Tibial nerve (tissue), 4 donors: ENCODE results near the gene COG1. TPM values are rescaled to one million over a fixed set of nuclear protein-coding genes. Genes with fewer than 3 reads are reported as not detected.
"Not testable (repeated sequence)": the region's sequence is repeated elsewhere in the genome, so short reads cannot be mapped to it uniquely, and the experiment has no call there.

Experiments
- DNase-seq, 2 donors: peaks; one replicate each; pipeline ENCODE4 v3.0.0-alpha.2; 2019; ENCODE audit warnings: low spot score in 2 of 2
- H3K27ac ChIP-seq, 4 donors: fragments of 200-600 bp; sonication (generic) in 3 of 4; one replicate each; pipeline ENCODE4 v1.5.1; 2017 to 2019; ENCODE audit warnings: mild to moderate bottlenecking in 1 of 4
- H3K27me3 ChIP-seq, 2 donors: fragments of 200-600 bp; sonication (generic) in 1 of 2; one replicate each; pipeline versions ENCODE4 v1.5.1 to v1.6.0; 2017 to 2019
- H3K36me3 ChIP-seq, 3 donors: fragments of 200-600 bp; sonication (generic); one replicate each; pipeline ENCODE4 v1.5.1; 2018 to 2019
- H3K4me1 ChIP-seq, 4 donors: fragments of 200-600 bp; sonication (generic) in 3 of 4; one replicate each; pipeline ENCODE4 v1.5.1; 2017 to 2019
- H3K4me3 ChIP-seq, 4 donors: fragments of 200-600 bp; sonication (generic) in 3 of 4; one replicate each; pipeline ENCODE4 v1.5.1; 2017 to 2019; ENCODE audit warnings: mild to moderate bottlenecking in 1 of 4, moderate library complexity in 1 of 4
- H3K9me3 ChIP-seq, 4 donors: fragments of 200-600 bp; sonication (generic) in 3 of 4; one replicate each; pipeline ENCODE4 v1.5.1; 2017 to 2019
- EP300 ChIP-seq, 2 donors: sonication (generic); formaldehyde crosslinking; IDR thresholded peaks; one replicate each; pipeline ENCODE4 v1.6.1; 2017; ENCODE audit warnings: antibody characterized with exemption in 2 of 2, mild to moderate bottlenecking in 1 of 2
- POLR2A ChIP-seq, 2 donors: fragments of 450-650 bp; IDR thresholded peaks; one replicate each; pipeline ENCODE4 v1.6.1; 2017; ENCODE audit warnings: antibody characterized with exemption in 2 of 2, mild to moderate bottlenecking in 2 of 2, moderate library complexity in 2 of 2
- WGBS, 2 donors: methylation state at CpG; one replicate each; pipeline ENCODE4 v1.1.5; 2018; 5-methylcytosine and 5-hydroxymethylcytosine counted together
- total RNA-seq, 4 donors: library from RNA; depleted of rRNA; stranded (reverse); fragments of >200 nt; gene quantifications; one replicate each; pipeline ENCODE4 v1.1.0, GENCODE V29; 2016
- TF ChIP-seq, protein P1 (sequence below), 5 experiments: fragments of 200-600 bp in 3 of 5; fragments of 450-650 bp in 2 of 5; sonication (generic) in 3 of 5; IDR thresholded peaks; one replicate each; pipeline ENCODE4 v1.5.1; 2016 to 2019; ENCODE audit warnings: antibody characterized with exemption in 5 of 5, mild to moderate bottlenecking in 3 of 5, moderate library complexity in 2 of 5

COG1 gene, protein sequence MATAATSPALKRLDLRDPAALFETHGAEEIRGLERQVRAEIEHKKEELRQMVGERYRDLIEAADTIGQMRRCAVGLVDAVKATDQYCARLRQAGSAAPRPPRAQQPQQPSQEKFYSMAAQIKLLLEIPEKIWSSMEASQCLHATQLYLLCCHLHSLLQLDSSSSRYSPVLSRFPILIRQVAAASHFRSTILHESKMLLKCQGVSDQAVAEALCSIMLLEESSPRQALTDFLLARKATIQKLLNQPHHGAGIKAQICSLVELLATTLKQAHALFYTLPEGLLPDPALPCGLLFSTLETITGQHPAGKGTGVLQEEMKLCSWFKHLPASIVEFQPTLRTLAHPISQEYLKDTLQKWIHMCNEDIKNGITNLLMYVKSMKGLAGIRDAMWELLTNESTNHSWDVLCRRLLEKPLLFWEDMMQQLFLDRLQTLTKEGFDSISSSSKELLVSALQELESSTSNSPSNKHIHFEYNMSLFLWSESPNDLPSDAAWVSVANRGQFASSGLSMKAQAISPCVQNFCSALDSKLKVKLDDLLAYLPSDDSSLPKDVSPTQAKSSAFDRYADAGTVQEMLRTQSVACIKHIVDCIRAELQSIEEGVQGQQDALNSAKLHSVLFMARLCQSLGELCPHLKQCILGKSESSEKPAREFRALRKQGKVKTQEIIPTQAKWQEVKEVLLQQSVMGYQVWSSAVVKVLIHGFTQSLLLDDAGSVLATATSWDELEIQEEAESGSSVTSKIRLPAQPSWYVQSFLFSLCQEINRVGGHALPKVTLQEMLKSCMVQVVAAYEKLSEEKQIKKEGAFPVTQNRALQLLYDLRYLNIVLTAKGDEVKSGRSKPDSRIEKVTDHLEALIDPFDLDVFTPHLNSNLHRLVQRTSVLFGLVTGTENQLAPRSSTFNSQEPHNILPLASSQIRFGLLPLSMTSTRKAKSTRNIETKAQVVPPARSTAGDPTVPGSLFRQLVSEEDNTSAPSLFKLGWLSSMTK
- 10 to 100 TPM; 23.6 to 46.2 (median 28.6) TPM for total RNA-seq

DNA sequence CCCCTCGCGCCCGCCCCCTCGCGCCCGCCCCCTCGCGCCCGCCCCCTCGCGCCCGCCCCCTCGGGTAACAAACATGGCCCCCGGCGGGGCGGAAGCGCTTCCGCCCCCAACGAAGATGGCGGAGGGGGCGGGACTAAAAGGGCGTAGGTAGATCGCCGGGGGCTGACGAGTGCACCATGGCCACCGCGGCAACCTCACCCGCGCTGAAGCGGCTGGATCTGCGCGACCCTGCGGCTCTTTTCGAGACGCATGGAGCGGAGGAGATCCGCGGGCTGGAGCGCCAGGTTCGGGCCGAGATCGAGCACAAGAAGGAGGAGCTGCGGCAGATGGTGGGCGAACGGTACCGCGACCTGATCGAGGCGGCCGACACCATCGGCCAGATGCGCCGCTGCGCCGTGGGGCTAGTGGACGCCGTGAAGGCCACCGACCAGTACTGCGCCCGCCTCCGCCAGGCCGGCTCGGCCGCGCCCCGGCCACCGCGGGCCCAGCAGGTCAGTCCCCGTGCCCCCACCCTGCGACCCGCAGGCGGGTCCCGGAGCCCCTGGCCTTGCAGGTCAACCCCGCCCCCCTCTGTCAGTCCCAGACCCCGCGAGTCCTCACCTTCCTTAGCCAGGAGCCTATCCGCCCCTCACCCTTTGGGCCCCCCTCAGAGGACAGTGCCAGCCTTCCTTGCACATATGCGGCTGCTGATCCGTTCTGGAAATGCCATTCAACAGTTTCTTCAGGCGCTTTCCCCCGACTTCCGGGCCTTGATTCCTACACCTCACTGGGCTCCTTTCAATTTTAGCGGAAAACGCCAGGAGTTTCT is at the start of gene COG1:
TSS of gene COG1 (plus strand) at position 162 of the 808 bp plus-strand sequence. CDS start at position 177, 15 bp downstream.
- Histone ChIP-seq H3K4me1 (peaks cover 0 to 39% (median 14%) of the 10 kb centered on the region in 4 donors), H3K4me3 (peak within 1 kb of the TSS; percentile 83 to 100 (median 94)), H3K27ac (peak within 1 kb of the TSS; percentile 70 to 94 (median 86)), H3K36me3 (peaks cover 0 to 23% (median 8%) of the 10 kb centered on the region in 3 donors), H3K27me3 (no peaks in the 10 kb centered on the region), H3K9me3 (no peaks in the 10 kb centered on the region)
- peak; percentile 75 to 81 for DNase-seq
- TF ChIP-seq POLR2A (IDR thresholded peaks at IDR 0.05) (no peak), EP300 (IDR thresholded peaks at IDR 0.05) (peak in 1 of 2 donors; percentile 67)
- TF ChIP-seq, protein P1, sequence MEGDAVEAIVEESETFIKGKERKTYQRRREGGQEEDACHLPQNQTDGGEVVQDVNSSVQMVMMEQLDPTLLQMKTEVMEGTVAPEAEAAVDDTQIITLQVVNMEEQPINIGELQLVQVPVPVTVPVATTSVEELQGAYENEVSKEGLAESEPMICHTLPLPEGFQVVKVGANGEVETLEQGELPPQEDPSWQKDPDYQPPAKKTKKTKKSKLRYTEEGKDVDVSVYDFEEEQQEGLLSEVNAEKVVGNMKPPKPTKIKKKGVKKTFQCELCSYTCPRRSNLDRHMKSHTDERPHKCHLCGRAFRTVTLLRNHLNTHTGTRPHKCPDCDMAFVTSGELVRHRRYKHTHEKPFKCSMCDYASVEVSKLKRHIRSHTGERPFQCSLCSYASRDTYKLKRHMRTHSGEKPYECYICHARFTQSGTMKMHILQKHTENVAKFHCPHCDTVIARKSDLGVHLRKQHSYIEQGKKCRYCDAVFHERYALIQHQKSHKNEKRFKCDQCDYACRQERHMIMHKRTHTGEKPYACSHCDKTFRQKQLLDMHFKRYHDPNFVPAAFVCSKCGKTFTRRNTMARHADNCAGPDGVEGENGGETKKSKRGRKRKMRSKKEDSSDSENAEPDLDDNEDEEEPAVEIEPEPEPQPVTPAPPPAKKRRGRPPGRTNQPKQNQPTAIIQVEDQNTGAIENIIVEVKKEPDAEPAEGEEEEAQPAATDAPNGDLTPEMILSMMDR (IDR thresholded peaks at IDR 0.05): peak in 1 of 5 experiments; percentile 20
- WGBS, 2 donors: 1% methylated on average over 18 to 39 of the region's 84 CpGs

DNA sequence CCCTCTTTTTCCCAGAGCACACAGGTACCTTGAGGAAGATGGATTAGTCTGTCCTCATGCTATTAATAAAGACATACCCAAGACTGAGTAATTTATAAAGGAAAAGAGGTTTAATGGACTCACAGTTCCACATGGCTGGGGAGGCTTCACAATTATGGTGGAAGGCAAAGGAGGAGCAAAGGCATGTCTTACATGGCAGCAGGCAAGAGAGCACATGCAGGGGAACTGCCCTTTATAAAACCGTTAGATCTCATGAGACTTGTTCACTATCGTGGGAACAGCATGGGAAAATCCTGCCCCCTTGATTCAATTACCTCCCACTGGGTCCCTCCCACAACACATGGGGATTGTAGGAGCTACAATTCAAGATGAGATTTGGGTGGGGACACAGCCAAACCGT is 48.6 kb upstream of the COG1 start:
- DNase-seq: not testable (repeated sequence)
- WGBS, 2 donors: 71 to 80% methylated on average over 3 of the region's 3 CpGs

DNA sequence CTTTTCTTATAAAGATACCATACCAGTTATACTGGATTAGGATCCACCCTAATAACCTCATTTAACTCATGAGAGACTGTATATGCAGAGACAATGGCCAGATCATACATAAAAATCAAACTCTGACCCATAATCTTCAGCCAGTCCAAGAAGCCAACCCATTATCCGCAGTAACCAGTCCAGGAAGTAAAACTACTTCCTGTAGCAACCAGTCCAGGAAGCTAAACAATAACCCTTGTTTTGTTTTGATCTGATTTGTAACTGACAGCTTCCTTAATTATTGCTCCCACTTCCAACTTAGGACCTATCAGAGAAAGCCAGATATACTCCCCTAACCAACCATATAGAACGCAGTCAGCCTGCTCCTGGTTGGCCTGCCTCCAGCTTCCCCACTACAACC is 47.2 kb upstream of the COG1 start:
- H3K4me3 ChIP-seq: no peak overlapping the region
- peaks cover 0 to 30% (median 0%) of the 10 kb centered on the region in 4 donors for H3K9me3 ChIP-seq
- H3K27ac ChIP-seq: no peak overlapping the region
- no peak for DNase-seq
- WGBS, 2 donors: 89 to 95% methylated on average over 2 of the region's 2 CpGs
- peaks cover 0 to 4% of the 10 kb centered on the region in 2 donors for H3K27me3 ChIP-seq
- no peaks in the 10 kb centered on the region for H3K36me3 ChIP-seq
- H3K4me1 ChIP-seq: no peaks in the 10 kb centered on the region
- no peak for TF ChIP-seq EP300 (IDR thresholded peaks at IDR 0.05)
- TF ChIP-seq, protein P1 (IDR thresholded peaks at IDR 0.05): no peak
- no peak for TF ChIP-seq POLR2A (IDR thresholded peaks at IDR 0.05)

More for the DNA sequence above, 48.6 kb upstream of the COG1 start:
- H3K36me3 ChIP-seq, H3K4me3 ChIP-seq, H3K27me3 ChIP-seq, H3K4me1 ChIP-seq, H3K27ac ChIP-seq: not testable (repeated sequence)
- H3K9me3 ChIP-seq: peaks cover 0 to 18% (median 0%) of the 10 kb centered on the region in 4 donors

DNA sequence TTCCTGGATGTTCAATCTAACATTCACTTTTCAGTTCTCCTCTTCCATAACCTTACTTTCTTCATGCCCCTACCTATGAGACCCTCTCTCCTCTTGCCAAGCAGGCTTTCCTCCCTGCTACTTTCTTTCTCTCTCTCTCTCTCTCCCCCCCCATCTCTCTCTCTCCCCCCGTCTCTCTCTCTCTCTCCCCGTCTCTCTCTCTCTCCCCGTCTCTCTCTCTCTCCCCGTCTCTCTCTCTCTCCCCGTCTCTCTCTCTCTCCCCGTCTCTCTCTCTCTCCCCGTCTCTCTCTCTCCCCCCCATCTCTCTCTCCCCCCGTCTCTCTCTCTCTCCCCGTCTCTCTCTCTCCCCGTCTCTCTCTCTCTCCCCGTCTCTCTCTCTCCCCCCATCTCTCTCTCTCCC is 45.1 kb upstream of the COG1 start:
- not testable (repeated sequence) for H3K4me3 ChIP-seq, H3K27me3 ChIP-seq, H3K36me3 ChIP-seq, DNase-seq, H3K4me1 ChIP-seq, H3K27ac ChIP-seq
- peaks cover 0 to 30% (median 0%) of the 10 kb centered on the region in 4 donors for H3K9me3 ChIP-seq
- 80 to 88% methylated on average over 6 of the region's 11 CpGs for WGBS, 2 donors

DNA sequence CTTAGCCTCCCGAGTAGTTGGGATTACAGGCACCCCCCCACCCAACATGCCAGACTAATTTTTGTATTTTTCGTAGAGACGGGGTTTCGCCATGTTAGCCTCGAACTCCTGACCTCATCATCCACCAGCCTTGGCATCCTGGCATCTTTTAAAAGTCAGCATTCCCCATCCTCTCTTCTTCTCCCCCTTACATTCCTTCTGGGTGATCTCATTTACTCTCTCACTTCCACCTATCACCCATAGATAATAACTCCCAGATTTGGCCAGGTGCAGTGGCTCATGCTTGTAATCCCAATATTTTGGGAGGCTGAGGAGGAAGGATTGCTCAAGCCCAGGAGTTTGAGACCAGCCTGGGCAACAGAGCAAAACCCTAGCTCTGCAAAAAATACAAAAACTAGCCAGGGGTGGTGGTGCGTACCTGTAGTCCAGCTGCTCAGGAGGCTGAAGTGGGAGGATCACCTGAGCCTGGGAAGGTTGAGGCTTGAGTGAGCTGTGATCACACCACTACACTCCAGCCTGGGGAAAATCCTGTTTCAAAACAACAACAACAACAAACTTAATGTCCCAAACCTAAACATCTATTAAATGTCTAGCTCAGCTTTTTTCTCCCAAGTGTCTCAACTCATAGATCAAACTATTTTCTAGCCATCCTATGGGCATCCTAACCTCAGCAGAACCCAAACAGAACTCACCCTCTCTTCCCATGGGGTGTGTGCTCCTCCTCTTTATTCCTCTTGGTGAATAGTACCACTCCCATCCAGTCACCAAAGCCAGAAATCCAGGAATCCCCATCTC is 44.1 kb upstream of the COG1 start:
- Histone ChIP-seq H3K36me3 (no peaks in the 10 kb centered on the region), H3K4me1 (no peaks in the 10 kb centered on the region), H3K9me3 (peaks cover 0 to 30% (median 0%) of the 10 kb centered on the region in 4 donors), H3K27me3 (peaks cover 0 to 4% of the 10 kb centered on the region in 2 donors), H3K4me3 (no peak overlapping the region), H3K27ac (no peak overlapping the region)
- TF ChIP-seq, protein P1 (IDR thresholded peaks at IDR 0.05): no peak
- TF ChIP-seq EP300 (IDR thresholded peaks at IDR 0.05): no peak
- TF ChIP-seq POLR2A (IDR thresholded peaks at IDR 0.05): no peak
- DNase-seq: no peak
- WGBS, 2 donors: 70 to 72% methylated on average over 6 of the region's 6 CpGs

DNA sequence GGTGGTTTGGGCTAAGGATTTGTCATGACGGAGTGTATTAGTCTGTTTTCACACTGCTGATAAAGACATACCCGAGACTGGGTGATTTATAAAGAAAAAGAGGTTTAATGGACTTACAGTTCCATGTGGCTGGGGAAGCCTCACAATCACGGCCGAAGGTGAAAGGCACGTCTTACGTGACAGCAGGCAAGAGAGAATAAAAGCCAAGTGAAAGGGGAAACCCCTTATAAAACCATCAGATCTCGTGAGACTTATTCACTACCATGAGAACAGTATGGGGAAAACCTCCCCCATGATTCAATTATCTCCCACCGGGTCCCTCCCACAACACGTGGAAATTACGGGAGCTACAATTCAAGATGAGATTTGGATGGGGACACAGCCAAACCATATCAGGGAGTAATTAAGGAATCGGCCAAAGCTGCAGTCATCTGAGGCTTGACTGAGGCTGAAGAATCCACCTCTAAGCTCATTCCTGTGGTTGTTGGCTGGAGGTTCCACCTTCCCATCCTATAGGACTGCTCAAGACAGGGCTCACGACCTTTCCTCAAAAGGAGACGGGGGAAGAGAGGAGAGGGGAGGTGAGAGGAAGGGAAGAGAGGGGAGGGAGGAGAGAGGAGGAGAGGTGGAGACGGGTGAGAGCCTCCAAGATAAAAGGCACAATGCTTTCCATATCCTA is 42.1 kb upstream of the COG1 start:
- H3K4me1 ChIP-seq, H3K4me3 ChIP-seq, H3K36me3 ChIP-seq, DNase-seq, H3K27ac ChIP-seq, H3K27me3 ChIP-seq: not testable (repeated sequence)
- WGBS, 2 donors: 67% methylated on average over 14 of the region's 14 CpGs
- peaks cover 0 to 16% (median 0%) of the 10 kb centered on the region in 4 donors for H3K9me3 ChIP-seq
